Stimulated activated naive CD8-positive, alpha-beta T cell treated with anti-CD3 and anti-CD28 coated beads, Interleukin-15, Interleukin-2, amounts not matched to agents 100 U/mL and 50 U/mL, for 24 hours (primary cell): ENCODE data around the gene ZNF91.
"Not testable (repeated sequence)": the region's sequence is repeated elsewhere in the genome, so short reads cannot be mapped to it uniquely, and the experiment has no call there.

Experiments
- ATAC-seq: fragments of 150-1000 bp; cut with Tn5 transposase; one replicate; pipeline ENCODE4 v1.10.0; 2021
- DNase-seq: peaks from one replicate; pipeline ENCODE4 v3.0.0; 2021

ZNF91 gene

GRCh38 chr19:23395041-23395721 lies at the start of gene ZNF91:
ZNF91 (minus strand) TSS chr19:23395471; CDS start chr19:23395354, 117 bp downstream.
- peak; percentile 88 for DNase-seq
- ATAC-seq, result peak; percentile 99

GRCh38 chr19:23440791-23441190 lies 45.5 kb upstream of the ZNF91 start:
- DNase-seq (peak; percentile 31), ATAC-seq (no peak)

- DNase-seq (peak; percentile 11), ATAC-seq (no peak)
Measured at GRCh38 chr19:23440207-23440606, 44.9 kb upstream of the ZNF91 start.

GRCh38 chr19:23439623-23440022 lies 44.4 kb upstream of the ZNF91 start:
- DNase-seq (peak; percentile 9), ATAC-seq (no peak)

GRCh38 chr19:23437901-23438300 lies 42.6 kb upstream of the ZNF91 start:
- no peak for ATAC-seq

GRCh38 chr19:23436944-23437343 lies 41.7 kb upstream of the ZNF91 start:
- DNase-seq (no peak), ATAC-seq (no peak)

More at GRCh38 chr19:23437901-23438300, 42.6 kb upstream of the ZNF91 start:
- no peak for DNase-seq

- ATAC-seq (no peak), DNase-seq (peak; percentile 15)
Measured at GRCh38 chr19:23436318-23436717, 41.0 kb upstream of the ZNF91 start.

GRCh38 chr19:23420824-23421223 lies 25.6 kb upstream of the ZNF91 start:
- ATAC-seq, result no peak
- DNase-seq, result no peak

GRCh38 chr19:23419261-23419660 lies 24.0 kb upstream of the ZNF91 start:
- ATAC-seq, DNase-seq: not testable (repeated sequence)

- DNase-seq (no peak), ATAC-seq (peak; percentile 43)
Measured at GRCh38 chr19:23415561-23416191, 20.4 kb upstream of the ZNF91 start.

- DNase-seq (no peak), ATAC-seq (no peak)
Measured at GRCh38 chr19:23415034-23415433, 19.8 kb upstream of the ZNF91 start.

GRCh38 chr19:23410155-23410554 lies 14.9 kb upstream of the ZNF91 start:
- ATAC-seq, result no peak
- no peak for DNase-seq

GRCh38 chr19:23409392-23410048 lies 14.2 kb upstream of the ZNF91 start:
- no peak for DNase-seq

GRCh38 chr19:23407616-23408133 lies 12.4 kb upstream of the ZNF91 start:
- no peak for DNase-seq
- ATAC-seq, result no peak

More at GRCh38 chr19:23409392-23410048, 14.2 kb upstream of the ZNF91 start:
- no peak for ATAC-seq

GRCh38 chr19:23406721-23407120 lies 11.4 kb upstream of the ZNF91 start:
- ATAC-seq (no peak), DNase-seq (no peak)

GRCh38 chr19:23406091-23406490 lies 10.8 kb upstream of the ZNF91 start:
- no peak for DNase-seq

GRCh38 chr19:23404676-23405075 lies 9.4 kb upstream of the ZNF91 start:
- ATAC-seq (no peak), DNase-seq (no peak)

More at GRCh38 chr19:23406091-23406490, 10.8 kb upstream of the ZNF91 start:
- no peak for ATAC-seq

- ATAC-seq (no peak), DNase-seq (no peak)
Measured at GRCh38 chr19:23403581-23404324, 8.5 kb upstream of the ZNF91 start.

- DNase-seq (no peak), ATAC-seq (no peak)
Measured at GRCh38 chr19:23403052-23403451, 7.8 kb upstream of the ZNF91 start.

- ATAC-seq, result peak; percentile 40
- no peak for DNase-seq
Measured at GRCh38 chr19:23402388-23402787, 7.1 kb upstream of the ZNF91 start.

GRCh38 chr19:23401086-23401610 lies 5.9 kb upstream of the ZNF91 start:
- ATAC-seq (no peak), DNase-seq (no peak)

GRCh38 chr19:23399443-23399842 lies 4.2 kb upstream of the ZNF91 start:
- ATAC-seq (no peak), DNase-seq (no peak)
